PC-9 (cell line): ENCODE measurements around the gene NPHS1.

Experiments used
- CTCF ChIP-seq: fragments of 200-600 bp; sonication (generic); conservative IDR thresholded peaks from 2 replicates; pipeline ENCODE4 v1.6.1; 2017; ENCODE audit warnings: mixed run types, antibody characterized with exemption, mild to moderate bottlenecking, moderate library complexity
- EZH2 ChIP-seq: fragments of 200-600 bp; sonication (generic); IDR thresholded peaks from 2 replicates; pipeline ENCODE4 v1.8.0; 2017; ENCODE audit warnings: antibody characterized with exemption, low read depth

DNA sequence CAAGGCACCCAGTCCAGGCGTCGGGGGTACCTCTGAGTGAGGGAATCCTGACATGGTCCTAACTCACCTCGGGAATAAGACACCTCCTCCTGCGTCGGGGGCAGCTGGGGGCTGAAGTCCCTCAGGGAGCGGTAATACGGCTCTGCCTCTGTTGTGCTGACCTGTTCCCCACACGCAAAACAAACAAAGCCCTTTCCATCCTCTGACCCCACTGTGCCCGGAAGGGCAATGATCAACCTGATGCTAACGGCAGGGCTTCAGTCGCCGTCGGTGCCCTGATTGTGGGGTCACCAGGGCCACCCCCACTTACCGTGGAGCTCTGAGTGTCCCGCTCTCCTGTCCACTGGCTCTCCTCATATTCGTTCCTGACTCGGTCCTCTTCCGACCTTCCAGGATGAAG is 21.3 kb downstream of the NPHS1 start:
- no peak for TF ChIP-seq CTCF
- no peak for TF ChIP-seq EZH2
